Gastrocnemius medialis (tissue), 4 donors: ENCODE results near the gene GALNT9.

ENCODE experiments used
- CTCF ChIP-seq, 5 experiments: fragments of 450-650 bp in 3 of 5; fragments of 200-600 bp in 2 of 5; sonication (generic) in 2 of 5; IDR thresholded peaks in 4 of 5; conservative IDR thresholded peaks in 1 of 5; 1 replicate in 4 of 5; 2 replicates in 1 of 5; pipeline ENCODE4 v1.5.1; 2016 to 2019; ENCODE audit warnings: antibody characterized with exemption in 5 of 5, mild to moderate bottlenecking in 3 of 5, moderate library complexity in 3 of 5
- POLR2A ChIP-seq, 2 donors: fragments of 450-650 bp; IDR thresholded peaks; one replicate each; pipeline ENCODE4 v1.6.1; 2017; ENCODE audit warnings: antibody characterized with exemption in 2 of 2, mild to moderate bottlenecking in 2 of 2, moderate library complexity in 2 of 2

GRCh38 chr12:132324173-132324572, 5.2 kb downstream of the GALNT9 start:
- TF ChIP-seq CTCF (IDR thresholded peaks at IDR 0.05 in 4 of 5, conservative IDR thresholded peaks at IDR 0.05 in 1 of 5) (no peak), POLR2A (IDR thresholded peaks at IDR 0.05) (no peak)
